ENCODE measurements around the gene NXNL2.

DNA sequence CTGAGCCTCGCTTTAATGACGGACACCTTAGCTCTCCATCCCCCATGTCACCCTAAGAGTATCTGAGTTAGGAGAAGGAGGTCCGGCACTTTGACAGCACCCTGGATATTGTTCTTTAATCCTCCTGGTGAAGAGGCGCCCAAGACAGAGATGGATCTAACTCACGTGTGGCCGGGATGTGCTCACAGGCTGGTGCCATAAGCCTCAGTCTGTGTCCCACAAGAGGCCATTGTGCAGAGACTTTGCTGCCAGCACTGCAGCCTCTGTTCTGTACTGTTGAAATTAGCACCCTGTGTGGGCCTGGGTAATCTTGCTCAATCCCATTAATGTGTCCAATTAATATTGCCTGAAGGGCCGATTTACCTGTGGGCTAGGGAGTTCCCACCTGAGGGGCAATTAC, 37.7 kb downstream of the NXNL2 start:
- TF ChIP-seq, protein P1, sequence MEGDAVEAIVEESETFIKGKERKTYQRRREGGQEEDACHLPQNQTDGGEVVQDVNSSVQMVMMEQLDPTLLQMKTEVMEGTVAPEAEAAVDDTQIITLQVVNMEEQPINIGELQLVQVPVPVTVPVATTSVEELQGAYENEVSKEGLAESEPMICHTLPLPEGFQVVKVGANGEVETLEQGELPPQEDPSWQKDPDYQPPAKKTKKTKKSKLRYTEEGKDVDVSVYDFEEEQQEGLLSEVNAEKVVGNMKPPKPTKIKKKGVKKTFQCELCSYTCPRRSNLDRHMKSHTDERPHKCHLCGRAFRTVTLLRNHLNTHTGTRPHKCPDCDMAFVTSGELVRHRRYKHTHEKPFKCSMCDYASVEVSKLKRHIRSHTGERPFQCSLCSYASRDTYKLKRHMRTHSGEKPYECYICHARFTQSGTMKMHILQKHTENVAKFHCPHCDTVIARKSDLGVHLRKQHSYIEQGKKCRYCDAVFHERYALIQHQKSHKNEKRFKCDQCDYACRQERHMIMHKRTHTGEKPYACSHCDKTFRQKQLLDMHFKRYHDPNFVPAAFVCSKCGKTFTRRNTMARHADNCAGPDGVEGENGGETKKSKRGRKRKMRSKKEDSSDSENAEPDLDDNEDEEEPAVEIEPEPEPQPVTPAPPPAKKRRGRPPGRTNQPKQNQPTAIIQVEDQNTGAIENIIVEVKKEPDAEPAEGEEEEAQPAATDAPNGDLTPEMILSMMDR (IDR thresholded peaks at IDR 0.05), result no peak
- TF ChIP-seq POLR2A (IDR thresholded peaks at IDR 0.05) (no peak), EP300 (IDR thresholded peaks at IDR 0.05) (no peak), POLR2AphosphoS5 (IDR thresholded peaks at IDR 0.05) (no peak)
